Suppressor macrophage treated with lipopolysaccharide for 4 hours (primary cell): Measurements from ENCODE around the gene FCRL3.

Experiments used
- DNase-seq: peaks from one replicate; pipeline ENCODE4 v3.0.0-alpha.2; 2020

FCRL3 gene

GRCh38 chr1:157678721-157679120, 21.8 kb downstream of the FCRL3 start:
- DNase-seq = no peak

GRCh38 chr1:157673008-157673407, 27.6 kb downstream of the FCRL3 start:
- DNase-seq = no peak

GRCh38 chr1:157671895-157672294, 28.7 kb downstream of the FCRL3 start:
- DNase-seq = no peak

GRCh38 chr1:157659576-157660247, 40.9 kb downstream of the FCRL3 start:
- DNase-seq = no peak

- no peak for DNase-seq
Measured at GRCh38 chr1:157658571-157658970, 42.0 kb downstream of the FCRL3 start.

- no peak for DNase-seq
Measured at GRCh38 chr1:157653494-157653873, 47.1 kb downstream of the FCRL3 start.

- peak; percentile 84 for DNase-seq
Measured at GRCh38 chr1:157652859-157653493, 47.6 kb downstream of the FCRL3 start.

GRCh38 chr1:157648317-157648716, 52.3 kb downstream of the FCRL3 start:
- no peak for DNase-seq

GRCh38 chr1:157646144-157646543, 54.4 kb downstream of the FCRL3 start:
- peak; percentile 44 for DNase-seq

GRCh38 chr1:157641177-157641576, 59.4 kb downstream of the FCRL3 start:
- no peak for DNase-seq

- no peak for DNase-seq
Measured at GRCh38 chr1:157639800-157640199, 60.8 kb downstream of the FCRL3 start.

GRCh38 chr1:157628773-157629172, 71.8 kb downstream of the FCRL3 start:
- DNase-seq = no peak
